ENCODE data around the gene ELOVL6.
"Not testable (repeated sequence)": the region's sequence is repeated elsewhere in the genome, so short reads cannot be mapped to it uniquely, and the experiment has no call there.

The ELOVL6 gene

GRCh38 chr4:110198435-110199416 lies at the start of gene ELOVL6:
Gene ELOVL6 (minus strand): TSS chr4:110198615. CDS start chr4:110198335, 280 bp downstream.
- peaks cover 35% of the 10 kb centered on the region for H3K27me3 Mint-ChIP-seq
- peak within 1 kb of the TSS; percentile 91 for H3K27ac Mint-ChIP-seq
- peak within 1 kb of the TSS; percentile 92 for H3K4me3 Mint-ChIP-seq
- H3K36me3 Mint-ChIP-seq: peaks cover 9% of the 10 kb centered on the region
- peak; percentile 63 for DNase-seq
- no peaks in the 10 kb centered on the region for H3K9me3 Mint-ChIP-seq
- H3K4me1 Mint-ChIP-seq: peaks cover 33% of the 10 kb centered on the region
- CTCF ChIA-PET: interaction anchor here (0.9 to 1.0 kb wide), 3 partner anchors 143 to 193 kb away, joined by 3 to 7 read pairs (median 3); no protein-coding TSS in a partner anchor

GRCh38 chr4:110248100-110248499 lies 49.7 kb upstream of the ELOVL6 start:
- H3K27ac Mint-ChIP-seq: no peak overlapping the region
- CTCF ChIA-PET: interaction anchor here (0.6 kb wide), 1 partner anchor 267 kb away, joined by 3 read pairs; no protein-coding TSS in a partner anchor
- peaks cover 28% of the 10 kb centered on the region for H3K27me3 Mint-ChIP-seq
- H3K9me3 Mint-ChIP-seq: no peaks in the 10 kb centered on the region
- no peak overlapping the region for H3K4me3 Mint-ChIP-seq
- DNase-seq: no peak
- no peaks in the 10 kb centered on the region for H3K4me1 Mint-ChIP-seq
- H3K36me3 Mint-ChIP-seq: no peaks in the 10 kb centered on the region

GRCh38 chr4:110247591-110247990 lies 49.2 kb upstream of the ELOVL6 start:
- Mint-ChIP-seq H3K27me3 (peaks cover 28% of the 10 kb centered on the region), H3K27ac (no peak overlapping the region), H3K9me3 (no peaks in the 10 kb centered on the region), H3K36me3 (no peaks in the 10 kb centered on the region), H3K4me1 (no peaks in the 10 kb centered on the region), H3K4me3 (no peak overlapping the region)
- CTCF ChIA-PET: interaction anchor here (0.6 kb wide), 1 partner anchor 268 kb away, joined by 3 read pairs; no protein-coding TSS in a partner anchor
- DNase-seq: no peak

GRCh38 chr4:110245577-110245976 lies 47.2 kb upstream of the ELOVL6 start:
- H3K4me1 Mint-ChIP-seq: no peaks in the 10 kb centered on the region
- no peak overlapping the region for H3K27ac Mint-ChIP-seq
- H3K4me3 Mint-ChIP-seq: no peak overlapping the region
- DNase-seq: no peak
- CTCF ChIA-PET: no interaction called here
- H3K27me3 Mint-ChIP-seq: peaks cover 20% of the 10 kb centered on the region
- no peaks in the 10 kb centered on the region for H3K36me3 Mint-ChIP-seq
- H3K9me3 Mint-ChIP-seq: no peaks in the 10 kb centered on the region

- Mint-ChIP-seq H3K27me3 (peaks cover 4% of the 10 kb centered on the region), H3K27ac (no peak overlapping the region), H3K9me3 (peaks cover 4% of the 10 kb centered on the region), H3K36me3 (no peaks in the 10 kb centered on the region), H3K4me1 (no peaks in the 10 kb centered on the region), H3K4me3 (no peak overlapping the region)
- DNase-seq: no peak
- CTCF ChIA-PET: no interaction called here
These were observed 37.9 kb upstream of the ELOVL6 start for GRCh38 chr4:110236324-110236723.

GRCh38 chr4:110233581-110233980 lies 35.2 kb upstream of the ELOVL6 start:
- CTCF ChIA-PET: interaction anchor here (1.0 kb wide), 1 partner anchor 228 kb away, joined by 3 read pairs; no protein-coding TSS in a partner anchor
- not testable (repeated sequence) for H3K27me3 Mint-ChIP-seq, H3K4me3 Mint-ChIP-seq, H3K27ac Mint-ChIP-seq, H3K4me1 Mint-ChIP-seq, H3K9me3 Mint-ChIP-seq, DNase-seq, H3K36me3 Mint-ChIP-seq

- H3K27me3 Mint-ChIP-seq: peaks cover 4% of the 10 kb centered on the region
- no peak overlapping the region for H3K4me3 Mint-ChIP-seq
- no peaks in the 10 kb centered on the region for H3K36me3 Mint-ChIP-seq
- H3K9me3 Mint-ChIP-seq: peaks cover 4% of the 10 kb centered on the region
- CTCF ChIA-PET: no interaction called here
- no peaks in the 10 kb centered on the region for H3K4me1 Mint-ChIP-seq
- no peak overlapping the region for H3K27ac Mint-ChIP-seq
- DNase-seq: no peak
These were observed 33.5 kb upstream of the ELOVL6 start for GRCh38 chr4:110231869-110232268.

- CTCF ChIA-PET: no interaction called here
- H3K27ac Mint-ChIP-seq: no peak overlapping the region
- no peak overlapping the region for H3K4me3 Mint-ChIP-seq
These were observed 30.9 kb upstream of the ELOVL6 start for GRCh38 chr4:110229266-110229665.

GRCh38 chr4:110224812-110225211 lies 26.4 kb upstream of the ELOVL6 start:
- Mint-ChIP-seq H3K27ac (no peak overlapping the region), H3K9me3 (no peaks in the 10 kb centered on the region), H3K4me3 (no peak overlapping the region), H3K36me3 (no peaks in the 10 kb centered on the region), H3K27me3 (peaks cover 7% of the 10 kb centered on the region), H3K4me1 (peaks cover 7% of the 10 kb centered on the region)
- CTCF ChIA-PET: interaction anchor here (1.1 kb wide), 1 partner anchor 175 kb away, joined by 3 read pairs; no protein-coding TSS in a partner anchor
- no peak for DNase-seq

More at GRCh38 chr4:110229266-110229665, 30.9 kb upstream of the ELOVL6 start:
- Mint-ChIP-seq H3K9me3 (peaks cover 4% of the 10 kb centered on the region), H3K4me1 (no peaks in the 10 kb centered on the region), H3K36me3 (no peaks in the 10 kb centered on the region), H3K27me3 (no peaks in the 10 kb centered on the region)
- no peak for DNase-seq

- H3K9me3 Mint-ChIP-seq: peaks cover 3% of the 10 kb centered on the region
- peaks cover 7% of the 10 kb centered on the region for H3K27me3 Mint-ChIP-seq
- DNase-seq: no peak
- H3K4me1 Mint-ChIP-seq: peaks cover 7% of the 10 kb centered on the region
- no peaks in the 10 kb centered on the region for H3K36me3 Mint-ChIP-seq
- no peak overlapping the region for H3K27ac Mint-ChIP-seq
- no peak overlapping the region for H3K4me3 Mint-ChIP-seq
- CTCF ChIA-PET: interaction anchor here (1.1 kb wide), 1 partner anchor 175 kb away, joined by 3 read pairs; no protein-coding TSS in a partner anchor
These were observed 25.7 kb upstream of the ELOVL6 start for GRCh38 chr4:110224142-110224541.

GRCh38 chr4:110218935-110219334 lies 20.5 kb upstream of the ELOVL6 start:
- H3K4me3 Mint-ChIP-seq, H3K4me1 Mint-ChIP-seq, H3K36me3 Mint-ChIP-seq, CTCF ChIA-PET, DNase-seq, H3K27ac Mint-ChIP-seq: not testable (repeated sequence)
- peaks cover 15% of the 10 kb centered on the region for H3K9me3 Mint-ChIP-seq
- H3K27me3 Mint-ChIP-seq: peaks cover 24% of the 10 kb centered on the region

- H3K4me1 Mint-ChIP-seq, H3K27ac Mint-ChIP-seq, DNase-seq, H3K36me3 Mint-ChIP-seq, H3K4me3 Mint-ChIP-seq: not testable (repeated sequence)
- CTCF ChIA-PET: interaction anchor here (0.8 to 1.2 kb wide), 3 partner anchors 13 to 212 kb away, joined by 3 read pairs; no protein-coding TSS in a partner anchor
- Mint-ChIP-seq H3K9me3 (peaks cover 15% of the 10 kb centered on the region), H3K27me3 (peaks cover 24% of the 10 kb centered on the region)
These were observed 18.8 kb upstream of the ELOVL6 start for GRCh38 chr4:110217181-110217580.

GRCh38 chr4:110216129-110216528 lies 17.7 kb upstream of the ELOVL6 start:
- DNase-seq: no peak
- Mint-ChIP-seq H3K4me1 (peaks cover 3% of the 10 kb centered on the region), H3K4me3 (no peak overlapping the region), H3K27me3 (peaks cover 24% of the 10 kb centered on the region), H3K27ac (no peak overlapping the region), H3K36me3 (no peaks in the 10 kb centered on the region), H3K9me3 (peaks cover 15% of the 10 kb centered on the region)
- CTCF ChIA-PET: no interaction called here

- no peaks in the 10 kb centered on the region for H3K27me3 Mint-ChIP-seq
- no peaks in the 10 kb centered on the region for H3K36me3 Mint-ChIP-seq
- no peak for DNase-seq
- CTCF ChIA-PET: interaction anchor here (1.6 to 1.8 kb wide), 3 partner anchors 73 to 163 kb away, joined by 4 to 11 read pairs (median 4); no protein-coding TSS in a partner anchor
- H3K9me3 Mint-ChIP-seq: no peaks in the 10 kb centered on the region
- no peak overlapping the region for H3K4me3 Mint-ChIP-seq
- no peak overlapping the region for H3K27ac Mint-ChIP-seq
- peaks cover 2% of the 10 kb centered on the region for H3K4me1 Mint-ChIP-seq
These were observed 13.3 kb upstream of the ELOVL6 start for GRCh38 chr4:110211770-110212061.

All from activated naive CD4-positive, alpha-beta T cell treated with anti-CD3 and anti-CD28 coated beads, Interleukin-2, amount 10 ng/mL, durations not matched to agents 7 days and 5 days (primary cell).